Mucosa of stomach (tissue), 1 donor: ENCODE data around the gene COL6A5.
"Not testable (repeated sequence)": the region's sequence is repeated elsewhere in the genome, so short reads cannot be mapped to it uniquely, and the experiment has no call there.

Experiments used
- H3K27me3 ChIP-seq: one replicate; pipeline ENCODE4 v1.7.0; 2013; ENCODE audit warnings: mild to moderate bottlenecking, low read length; ENCODE audit not compliant: control insufficient read depth, insufficient read depth
- H3K36me3 ChIP-seq: one replicate; pipeline ENCODE4 v1.7.0; 2013; ENCODE audit warnings: low read length; ENCODE audit not compliant: control insufficient read depth, insufficient read depth
- H3K4me1 ChIP-seq: one replicate; pipeline ENCODE4 v1.7.0; 2013; ENCODE audit warnings: mild to moderate bottlenecking, low read length; ENCODE audit not compliant: control insufficient read depth, insufficient read depth
- H3K4me3 ChIP-seq: one replicate; pipeline ENCODE4 v1.7.0; 2013; ENCODE audit warnings: low read length
- H3K9ac ChIP-seq: one replicate; pipeline ENCODE4 v1.7.0; 2013; ENCODE audit warnings: mild to moderate bottlenecking, low read length, moderate library complexity
- H3K9me3 ChIP-seq: one replicate; pipeline ENCODE4 v1.7.0; 2013; ENCODE audit warnings: mild to moderate bottlenecking, low read length, moderate library complexity; ENCODE audit not compliant: control insufficient read depth
- donor health status: Pancreatic carcinoma.

Gene COL6A5

GRCh38 chr3:130425484-130425883 lies 80.0 kb downstream of the COL6A5 start:
- Histone ChIP-seq H3K27me3 (no peaks in the 10 kb centered on the region), H3K36me3 (no peaks in the 10 kb centered on the region), H3K4me3 (no peak overlapping the region), H3K9ac (no peak overlapping the region), H3K9me3 (no peaks in the 10 kb centered on the region), H3K4me1 (no peaks in the 10 kb centered on the region)

- Histone ChIP-seq H3K4me1 (no peaks in the 10 kb centered on the region), H3K27me3 (no peaks in the 10 kb centered on the region), H3K9ac (no peak overlapping the region), H3K36me3 (no peaks in the 10 kb centered on the region), H3K4me3 (no peak overlapping the region), H3K9me3 (no peaks in the 10 kb centered on the region)
These were observed 80.7 kb downstream of the COL6A5 start for GRCh38 chr3:130426206-130426605.

- Histone ChIP-seq H3K4me1 (no peaks in the 10 kb centered on the region), H3K9ac (no peak overlapping the region), H3K27me3 (no peaks in the 10 kb centered on the region), H3K36me3 (no peaks in the 10 kb centered on the region), H3K4me3 (no peak overlapping the region), H3K9me3 (no peaks in the 10 kb centered on the region)
These were observed 83.6 kb downstream of the COL6A5 start for GRCh38 chr3:130428871-130429712.

- Histone ChIP-seq H3K9ac (no peak overlapping the region), H3K4me3 (no peak overlapping the region), H3K36me3 (no peaks in the 10 kb centered on the region), H3K27me3 (no peaks in the 10 kb centered on the region), H3K4me1 (no peaks in the 10 kb centered on the region), H3K9me3 (no peaks in the 10 kb centered on the region)
These were observed 84.2 kb downstream of the COL6A5 start for GRCh38 chr3:130429713-130430023.

GRCh38 chr3:130430266-130430665 lies 84.8 kb downstream of the COL6A5 start:
- Histone ChIP-seq H3K9ac (no peak overlapping the region), H3K36me3 (no peaks in the 10 kb centered on the region), H3K27me3 (no peaks in the 10 kb centered on the region), H3K4me3 (no peak overlapping the region), H3K4me1 (no peaks in the 10 kb centered on the region), H3K9me3 (no peaks in the 10 kb centered on the region)

GRCh38 chr3:130432086-130432485 lies 86.6 kb downstream of the COL6A5 start:
- H3K27me3 ChIP-seq, H3K36me3 ChIP-seq, H3K4me3 ChIP-seq, H3K9me3 ChIP-seq, H3K9ac ChIP-seq, H3K4me1 ChIP-seq: not testable (repeated sequence)

GRCh38 chr3:130433306-130433705 lies 87.8 kb downstream of the COL6A5 start:
- no peaks in the 10 kb centered on the region for H3K4me1 ChIP-seq
- H3K27me3 ChIP-seq = no peaks in the 10 kb centered on the region
- H3K9ac ChIP-seq = no peak overlapping the region
- H3K9me3 ChIP-seq = no peaks in the 10 kb centered on the region
- no peak overlapping the region for H3K4me3 ChIP-seq
- H3K36me3 ChIP-seq = no peaks in the 10 kb centered on the region

- H3K9me3 ChIP-seq = no peaks in the 10 kb centered on the region
- H3K27me3 ChIP-seq = no peaks in the 10 kb centered on the region
- H3K4me3 ChIP-seq = no peak overlapping the region
- H3K4me1 ChIP-seq = no peaks in the 10 kb centered on the region
- H3K36me3 ChIP-seq = no peaks in the 10 kb centered on the region
- H3K9ac ChIP-seq = no peak overlapping the region
These were observed 96.8 kb downstream of the COL6A5 start for GRCh38 chr3:130442284-130442683.

GRCh38 chr3:130446840-130447239 lies 101.4 kb downstream of the COL6A5 start:
- not testable (repeated sequence) for H3K9me3 ChIP-seq, H3K36me3 ChIP-seq

GRCh38 chr3:130448155-130448554 lies 102.7 kb downstream of the COL6A5 start:
- H3K9me3 ChIP-seq, H3K36me3 ChIP-seq, H3K9ac ChIP-seq, H3K4me3 ChIP-seq, H3K4me1 ChIP-seq, H3K27me3 ChIP-seq: not testable (repeated sequence)

More at GRCh38 chr3:130446840-130447239, 101.4 kb downstream of the COL6A5 start:
- not testable (repeated sequence) for H3K9ac ChIP-seq, H3K4me3 ChIP-seq, H3K4me1 ChIP-seq, H3K27me3 ChIP-seq

- H3K36me3 ChIP-seq = no peaks in the 10 kb centered on the region
- no peaks in the 10 kb centered on the region for H3K27me3 ChIP-seq
- no peak overlapping the region for H3K9ac ChIP-seq
- H3K4me3 ChIP-seq = no peak overlapping the region
- H3K9me3 ChIP-seq = no peaks in the 10 kb centered on the region
- H3K4me1 ChIP-seq = no peaks in the 10 kb centered on the region
These were observed 111.1 kb downstream of the COL6A5 start for GRCh38 chr3:130456540-130456939.

- no peaks in the 10 kb centered on the region for H3K36me3 ChIP-seq
- no peak overlapping the region for H3K9ac ChIP-seq
These were observed 112.2 kb downstream of the COL6A5 start for GRCh38 chr3:130457671-130458070.

GRCh38 chr3:130459944-130460343 lies 114.5 kb downstream of the COL6A5 start:
- Histone ChIP-seq H3K4me3 (no peak overlapping the region), H3K9ac (no peak overlapping the region), H3K4me1 (no peaks in the 10 kb centered on the region), H3K27me3 (no peaks in the 10 kb centered on the region), H3K9me3 (no peaks in the 10 kb centered on the region), H3K36me3 (no peaks in the 10 kb centered on the region)

More at GRCh38 chr3:130457671-130458070, 112.2 kb downstream of the COL6A5 start:
- H3K4me3 ChIP-seq = no peak overlapping the region
- H3K27me3 ChIP-seq = no peaks in the 10 kb centered on the region
- H3K4me1 ChIP-seq = no peaks in the 10 kb centered on the region
- H3K9me3 ChIP-seq = no peaks in the 10 kb centered on the region
